ENCODE results near the gene PRKCE.

DNA sequence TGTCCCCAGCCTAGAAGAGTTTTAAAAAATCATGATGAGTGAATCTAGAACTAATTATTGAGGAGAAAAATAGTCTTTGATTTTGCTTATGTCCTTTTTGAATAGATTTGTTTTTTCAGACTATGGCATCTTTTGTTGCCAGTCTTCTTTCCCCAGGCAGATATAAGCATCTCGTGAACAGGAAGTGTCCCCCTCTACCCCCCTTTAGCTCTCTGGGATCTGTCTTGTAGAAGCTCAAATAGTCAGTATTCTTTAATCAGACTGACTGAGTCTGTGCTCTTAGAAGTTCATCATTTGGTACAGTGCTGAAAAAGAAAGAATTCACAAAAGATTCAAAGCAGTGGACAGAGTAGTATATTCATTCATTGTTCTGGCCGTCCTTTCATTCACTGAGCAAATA, 10.4 kb downstream of the PRKCE start:
- TF ChIP-seq, protein P1, sequence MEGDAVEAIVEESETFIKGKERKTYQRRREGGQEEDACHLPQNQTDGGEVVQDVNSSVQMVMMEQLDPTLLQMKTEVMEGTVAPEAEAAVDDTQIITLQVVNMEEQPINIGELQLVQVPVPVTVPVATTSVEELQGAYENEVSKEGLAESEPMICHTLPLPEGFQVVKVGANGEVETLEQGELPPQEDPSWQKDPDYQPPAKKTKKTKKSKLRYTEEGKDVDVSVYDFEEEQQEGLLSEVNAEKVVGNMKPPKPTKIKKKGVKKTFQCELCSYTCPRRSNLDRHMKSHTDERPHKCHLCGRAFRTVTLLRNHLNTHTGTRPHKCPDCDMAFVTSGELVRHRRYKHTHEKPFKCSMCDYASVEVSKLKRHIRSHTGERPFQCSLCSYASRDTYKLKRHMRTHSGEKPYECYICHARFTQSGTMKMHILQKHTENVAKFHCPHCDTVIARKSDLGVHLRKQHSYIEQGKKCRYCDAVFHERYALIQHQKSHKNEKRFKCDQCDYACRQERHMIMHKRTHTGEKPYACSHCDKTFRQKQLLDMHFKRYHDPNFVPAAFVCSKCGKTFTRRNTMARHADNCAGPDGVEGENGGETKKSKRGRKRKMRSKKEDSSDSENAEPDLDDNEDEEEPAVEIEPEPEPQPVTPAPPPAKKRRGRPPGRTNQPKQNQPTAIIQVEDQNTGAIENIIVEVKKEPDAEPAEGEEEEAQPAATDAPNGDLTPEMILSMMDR (IDR thresholded peaks at IDR 0.05) = no peak
- no peak for TF ChIP-seq POLR2A (IDR thresholded peaks at IDR 0.05)

Data from body of pancreas (tissue), 4 donors.